MM.1S (cell line): ENCODE measurements around the gene PRSS27.
"Not testable (repeated sequence)": the region's sequence is repeated elsewhere in the genome, so short reads cannot be mapped to it uniquely, and the experiment has no call there.

ENCODE experiments used
- CTCF ChIP-seq: fragments of 300-600 bp; sonication (generic); IDR thresholded peaks from 2 replicates; pipeline ENCODE4 v1.5.1; 2016; ENCODE audit warnings: antibody characterized with exemption, low read length, mixed read lengths
- EZH2phosphoT487 ChIP-seq: fragments of 300-600 bp; sonication (generic); IDR thresholded peaks from 2 replicates; pipeline ENCODE4 v1.6.1; 2018; ENCODE audit warnings: antibody characterized with exemption, low read length

DNA sequence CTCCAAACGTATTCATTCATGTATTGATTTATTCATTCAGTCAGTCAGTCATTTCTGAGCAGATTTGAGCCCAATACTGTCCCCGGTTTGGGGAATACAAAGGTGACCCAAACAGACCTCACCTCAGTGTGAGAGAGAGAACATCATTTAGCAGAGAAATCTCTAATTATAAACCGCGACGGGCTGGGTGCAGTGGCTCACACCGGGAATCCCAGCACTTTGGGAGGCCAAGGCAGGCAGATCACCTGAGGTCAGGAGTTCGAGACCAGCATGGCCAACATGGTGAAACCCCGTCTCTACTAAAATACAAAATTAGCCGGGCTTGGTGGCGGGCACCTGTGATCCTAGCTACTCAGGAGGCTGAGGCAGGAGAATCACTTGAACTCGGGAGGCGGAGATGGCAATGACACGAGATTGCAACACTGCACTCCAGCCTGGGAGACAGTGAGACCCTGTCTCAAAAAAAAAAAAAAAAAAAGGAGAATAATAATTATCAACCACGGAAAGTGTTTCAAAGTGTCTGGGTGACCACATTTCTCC lies 1.7 kb upstream of the PRSS27 start:
- not testable (repeated sequence) for TF ChIP-seq CTCF, EZH2phosphoT487
